Activated gamma-delta T cell (primary cell): ENCODE data around the gene METTL15.
"Not testable (repeated sequence)": the region's sequence is repeated elsewhere in the genome, so short reads cannot be mapped to it uniquely, and the experiment has no call there.

Experiments
- DNase-seq: peaks from one replicate; lab custom pipeline; 2025; lab: John Stamatoyannopoulos, UW

METTL15 gene

GRCh38 chr11:28110108-28110820 lies 2.1 kb downstream of the METTL15 start:
- DNase-seq, result no peak

- no peak for DNase-seq
Measured at GRCh38 chr11:28110821-28111200, 2.6 kb downstream of the METTL15 start.

- DNase-seq, result no peak
Measured at GRCh38 chr11:28114116-28114515, 5.9 kb downstream of the METTL15 start.

GRCh38 chr11:28114731-28115130 lies 6.5 kb downstream of the METTL15 start:
- no peak for DNase-seq

- no peak for DNase-seq
Measured at GRCh38 chr11:28117712-28118111, 9.5 kb downstream of the METTL15 start.

GRCh38 chr11:28123151-28123581 lies 15.0 kb downstream of the METTL15 start:
- DNase-seq, result no peak

DNA sequence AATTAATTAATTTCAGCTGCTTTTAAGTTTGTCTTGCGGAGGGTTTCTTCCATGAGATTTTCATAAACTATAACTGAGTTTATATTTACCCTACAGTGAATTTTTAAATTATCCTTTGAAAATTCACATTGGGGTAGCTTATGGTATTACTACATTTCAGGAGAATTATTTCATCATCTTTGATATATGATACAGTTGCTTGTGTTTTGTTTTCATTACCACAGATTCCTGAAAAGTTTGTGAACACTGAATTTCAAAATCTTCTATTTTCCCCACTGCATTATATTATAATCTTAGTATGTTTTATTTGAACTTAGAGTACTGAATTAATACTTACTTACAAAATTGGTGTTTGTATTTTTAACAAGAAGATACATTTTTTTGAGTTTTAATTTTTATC lies 24.4 kb downstream of the METTL15 start:
- no peak for DNase-seq

DNA sequence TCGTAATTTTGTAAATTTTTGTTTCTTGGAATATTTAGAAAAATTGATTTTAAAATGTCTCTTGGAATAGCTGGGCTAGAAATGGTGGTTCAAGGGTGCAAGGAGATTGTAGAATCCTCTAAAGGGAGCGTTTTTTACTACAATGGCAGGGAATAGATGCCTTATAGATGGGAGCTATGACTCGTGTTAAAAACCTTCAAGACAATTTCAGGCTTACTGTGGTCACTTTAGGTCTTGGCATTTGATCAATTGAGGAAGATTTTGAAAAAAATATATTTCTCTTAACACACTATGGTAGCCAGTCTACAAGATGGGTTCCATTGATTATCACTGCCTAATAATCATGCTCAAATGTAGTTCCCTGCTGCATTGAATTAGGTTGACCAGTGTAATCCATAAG lies 25.0 kb downstream of the METTL15 start:
- DNase-seq, result no peak

GRCh38 chr11:28136157-28136556 lies 28.0 kb downstream of the METTL15 start:
- DNase-seq, result not testable (repeated sequence)

DNA sequence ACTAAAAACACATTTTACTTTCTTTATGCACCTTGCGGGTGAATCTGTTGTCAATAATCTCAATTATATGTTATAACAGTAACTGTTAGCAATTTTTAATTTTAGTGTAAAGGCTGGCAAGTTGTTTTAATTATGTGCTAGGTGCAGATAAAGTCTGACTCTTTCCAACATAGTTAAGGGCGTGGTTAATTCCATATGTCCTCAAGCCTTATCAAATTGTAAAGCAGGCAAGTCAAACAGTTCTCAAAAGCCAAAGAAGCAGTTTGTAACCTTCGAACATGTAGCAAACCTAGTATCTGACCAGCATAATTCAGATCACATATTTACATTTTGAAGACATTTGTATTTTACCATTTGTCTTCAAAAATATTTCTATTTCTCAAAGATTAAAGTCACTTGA lies 29.2 kb downstream of the METTL15 start:
- no peak for DNase-seq

DNA sequence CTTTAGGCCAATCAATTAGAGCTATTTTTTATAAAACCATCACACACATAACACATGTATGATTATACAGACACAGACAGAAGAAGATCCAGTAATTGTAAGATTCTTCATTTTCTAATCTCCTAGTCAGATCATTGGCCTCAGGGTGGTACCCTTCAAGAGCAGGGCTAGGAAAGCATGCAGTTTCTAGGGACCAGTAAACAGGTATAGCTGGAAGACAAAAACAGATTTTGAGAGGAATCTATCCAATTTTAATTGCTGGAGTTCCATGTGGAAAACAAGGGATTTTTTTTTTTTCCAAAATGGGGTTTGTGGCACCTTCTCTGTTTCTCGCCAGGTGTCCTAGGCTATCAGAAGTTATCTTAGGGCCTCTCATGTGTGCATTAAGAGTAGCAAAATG lies 29.6 kb downstream of the METTL15 start:
- DNase-seq, result no peak

DNA sequence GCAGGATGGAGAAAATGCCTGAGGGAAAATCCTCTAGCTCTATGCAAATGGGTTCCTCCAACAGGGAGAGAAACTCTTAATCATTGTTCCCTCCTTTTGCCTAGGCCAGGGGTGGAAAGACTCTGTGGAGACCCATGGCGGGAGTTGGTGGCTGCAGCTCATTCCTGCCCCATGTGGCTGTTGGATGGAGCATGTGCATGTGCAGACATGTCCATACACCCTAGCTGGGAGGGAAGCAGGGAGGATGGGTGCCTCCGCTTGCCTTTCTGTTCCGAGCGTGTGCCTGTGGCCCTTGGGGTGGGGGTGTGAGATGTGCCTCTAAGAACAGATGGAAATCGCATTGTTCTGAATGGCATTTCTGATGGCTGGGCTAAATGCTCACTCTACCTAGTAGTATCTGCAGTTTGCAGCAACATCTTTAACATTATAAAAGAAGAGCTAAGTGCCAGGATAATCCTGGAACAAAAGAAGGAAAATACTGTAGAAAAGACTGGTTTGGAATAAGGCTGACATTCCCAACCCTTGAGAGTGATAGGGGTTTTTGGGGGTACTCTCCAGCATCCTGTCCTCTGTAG lies 31.7 kb downstream of the METTL15 start:
- DNase-seq, result no peak

DNA sequence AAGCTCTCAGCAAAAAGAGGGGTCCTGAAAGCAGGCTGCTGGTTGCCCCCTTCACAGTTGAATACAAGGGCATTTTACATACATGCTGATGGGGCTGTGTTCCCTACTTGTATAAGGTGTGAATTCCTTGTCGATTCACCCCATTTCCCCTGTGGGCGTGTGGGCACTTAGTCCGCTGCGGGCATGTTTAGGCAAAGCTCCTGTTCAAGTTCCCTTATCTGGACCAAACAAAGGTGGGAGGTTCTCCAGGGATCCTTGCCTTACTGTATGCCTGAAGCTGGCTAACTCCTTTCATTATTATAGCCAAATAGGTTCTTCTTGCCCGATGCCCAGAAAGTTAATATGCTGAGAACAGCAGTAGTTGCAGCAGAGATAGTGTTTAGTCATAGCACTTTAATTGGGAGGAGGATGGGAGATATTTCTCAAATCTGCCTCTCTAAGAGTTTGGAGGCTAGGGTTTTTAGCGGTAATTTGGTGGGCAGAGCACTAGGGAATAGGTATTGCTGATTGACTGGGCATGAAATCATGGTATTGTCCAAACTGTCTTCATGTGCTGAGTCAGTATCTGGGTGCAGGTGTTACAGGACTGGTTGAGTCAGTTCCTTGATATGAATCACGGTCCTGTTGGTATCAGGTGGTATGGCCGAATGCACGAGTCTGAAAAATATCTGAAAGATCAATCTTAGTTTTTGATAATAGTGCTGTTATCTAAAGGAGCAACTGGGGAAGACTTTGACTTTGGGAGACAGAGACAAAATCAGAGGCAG lies 32.7 kb downstream of the METTL15 start:
- DNase-seq, result no peak

DNA sequence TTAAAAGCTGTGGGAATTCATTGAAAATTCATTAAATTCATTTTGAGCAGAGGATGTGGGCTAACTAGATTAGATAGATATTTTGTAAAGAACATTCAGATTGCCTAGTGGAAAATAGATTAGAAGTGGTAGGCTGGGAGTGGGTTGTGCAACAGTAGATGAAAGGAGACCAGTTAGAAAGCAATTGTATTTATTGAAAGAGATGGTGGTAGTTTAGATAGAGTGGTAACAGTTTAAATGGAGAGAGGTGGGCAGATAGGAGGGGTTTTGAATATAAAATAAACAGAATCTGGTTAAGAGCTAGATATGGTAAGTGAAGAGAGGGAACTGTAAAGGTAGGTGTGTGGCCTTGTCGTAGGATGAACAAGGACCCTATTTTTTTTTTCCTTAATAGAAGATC lies 34.5 kb downstream of the METTL15 start:
- no peak for DNase-seq

GRCh38 chr11:28144808-28145207 lies 36.6 kb downstream of the METTL15 start:
- no peak for DNase-seq

GRCh38 chr11:28146123-28146751 lies 38.0 kb downstream of the METTL15 start:
- DNase-seq, result no peak

GRCh38 chr11:28152743-28153142 lies 44.6 kb downstream of the METTL15 start:
- no peak for DNase-seq

DNA sequence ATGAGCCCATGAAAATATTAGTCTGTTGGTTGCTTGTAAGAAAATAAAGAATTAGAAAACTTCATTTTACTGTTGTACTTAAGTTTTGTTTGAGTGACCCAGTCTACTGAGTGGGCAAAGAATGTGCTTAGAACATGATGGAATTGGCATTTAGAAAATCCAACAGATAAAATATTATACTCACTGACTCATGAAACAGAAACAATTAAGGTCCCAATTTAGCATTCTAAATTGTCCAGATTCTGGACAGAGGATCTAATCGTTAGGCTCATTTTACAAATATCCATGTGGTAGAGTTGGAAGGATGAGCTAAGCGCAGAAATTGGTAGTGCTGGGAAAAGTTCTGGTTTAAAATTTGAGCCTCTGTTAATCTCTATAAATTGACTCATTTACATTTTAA lies 45.4 kb downstream of the METTL15 start:
- no peak for DNase-seq

DNA sequence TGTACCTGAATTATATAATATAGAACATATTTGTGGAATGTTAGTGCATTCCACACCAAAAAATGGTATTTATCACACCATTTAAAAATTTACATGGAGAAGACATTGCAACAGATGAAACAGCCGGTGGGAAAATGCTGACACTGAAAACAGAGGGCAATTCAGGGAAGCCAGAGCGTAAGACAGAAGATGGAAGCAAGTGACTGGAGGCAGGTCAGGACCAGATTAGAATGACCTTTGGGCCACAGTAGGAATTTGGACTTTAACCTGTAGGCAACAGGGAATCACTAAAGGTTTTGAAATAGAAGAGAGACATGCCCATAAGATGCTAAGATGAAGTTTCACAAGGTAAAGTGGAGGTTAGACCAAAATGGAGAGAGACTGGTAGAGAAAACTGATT lies 60.5 kb downstream of the METTL15 start:
- no peak for DNase-seq

GRCh38 chr11:28169816-28170215 lies 61.6 kb downstream of the METTL15 start:
- DNase-seq, result no peak

- no peak for DNase-seq
Measured at GRCh38 chr11:28170759-28171158, 62.6 kb downstream of the METTL15 start.

DNA sequence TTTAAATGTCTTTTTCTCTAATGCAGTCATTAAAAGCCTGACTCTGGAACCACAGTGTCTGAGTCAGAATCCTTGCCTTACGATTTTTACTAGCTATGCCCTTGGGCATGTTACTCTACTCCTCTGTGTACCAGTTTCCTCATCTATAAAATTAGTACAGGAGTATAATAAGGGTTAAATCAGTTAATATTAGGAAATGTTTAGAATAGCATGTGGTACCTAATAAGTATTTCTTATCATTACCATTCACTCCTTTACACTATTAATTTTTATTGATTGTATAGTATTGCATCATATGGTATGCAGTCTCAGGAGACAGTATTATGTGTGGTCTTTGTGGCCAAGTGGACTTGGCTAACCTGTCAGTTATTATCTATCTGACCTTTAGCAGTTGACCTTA lies 68.2 kb downstream of the METTL15 start:
- no peak for DNase-seq

DNA sequence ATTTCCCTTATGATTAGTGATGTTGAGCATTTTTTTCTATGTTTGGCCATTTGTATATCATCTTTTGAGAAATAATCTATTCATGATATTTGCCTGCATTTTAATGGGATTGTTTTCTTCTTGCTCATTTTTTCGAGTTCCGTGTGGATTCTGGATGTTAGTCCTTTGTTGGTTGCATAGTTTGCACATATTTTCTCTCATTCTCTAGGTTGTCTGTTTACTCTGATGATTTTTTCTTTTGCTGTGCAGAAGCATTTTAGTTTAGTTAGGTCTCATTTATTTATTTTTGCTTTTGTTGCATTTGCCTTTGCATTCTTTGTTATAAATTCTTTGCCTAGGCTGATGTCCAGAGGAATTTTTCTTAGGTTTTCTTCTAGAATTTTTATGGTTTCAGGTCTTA lies 87.3 kb downstream of the METTL15 start:
- no peak for DNase-seq
